GOT3 (cell line): Measurements from ENCODE around the gene MVB12B.

Source experiments
- DNase-seq: peaks from one replicate; lab custom pipeline; 2025; ENCODE audit warnings: mixed read lengths; lab: John Stamatoyannopoulos, UW

MVB12B gene

DNA sequence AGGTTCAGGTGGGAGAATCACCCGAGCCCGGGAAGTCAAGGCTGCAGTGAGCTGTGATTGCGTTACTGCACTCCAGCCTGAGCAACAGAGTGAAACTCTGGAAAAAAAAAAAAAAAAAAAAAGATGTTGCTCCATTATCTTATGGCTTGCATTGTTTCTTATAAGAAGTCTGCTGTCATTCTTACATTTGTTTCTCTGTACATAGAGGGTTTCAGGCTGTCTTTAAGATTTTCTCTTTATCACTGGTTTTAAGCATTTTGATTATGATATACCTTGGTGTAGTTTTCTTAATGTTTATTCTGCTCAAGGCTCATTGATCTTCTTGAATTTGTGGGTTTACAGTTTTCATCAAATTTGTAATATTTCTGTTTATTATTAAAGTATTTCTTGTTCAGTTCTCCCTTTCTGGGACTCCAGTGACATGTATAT is 35.2 kb downstream of the MVB12B start:
- no peak for DNase-seq

DNA sequence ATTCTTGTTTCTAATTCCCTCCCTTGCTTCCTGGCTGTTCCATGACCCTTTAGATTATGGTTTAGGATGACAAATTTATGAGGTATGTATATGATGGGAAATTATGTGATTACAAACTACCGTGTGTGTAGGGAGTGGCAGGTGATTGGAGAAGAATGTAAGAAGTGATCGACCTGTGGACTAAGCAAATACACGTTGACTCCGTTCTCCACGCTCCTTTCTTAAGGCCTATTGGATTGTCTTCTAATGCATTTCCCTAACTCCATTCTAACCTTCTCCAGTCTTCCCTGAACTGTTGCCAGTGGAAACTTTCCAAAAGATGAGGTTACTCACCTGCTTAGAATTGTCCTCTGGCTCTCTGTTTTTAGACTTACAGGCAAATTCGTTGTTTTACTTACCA is 36.6 kb downstream of the MVB12B start:
- DNase-seq: no peak

DNA sequence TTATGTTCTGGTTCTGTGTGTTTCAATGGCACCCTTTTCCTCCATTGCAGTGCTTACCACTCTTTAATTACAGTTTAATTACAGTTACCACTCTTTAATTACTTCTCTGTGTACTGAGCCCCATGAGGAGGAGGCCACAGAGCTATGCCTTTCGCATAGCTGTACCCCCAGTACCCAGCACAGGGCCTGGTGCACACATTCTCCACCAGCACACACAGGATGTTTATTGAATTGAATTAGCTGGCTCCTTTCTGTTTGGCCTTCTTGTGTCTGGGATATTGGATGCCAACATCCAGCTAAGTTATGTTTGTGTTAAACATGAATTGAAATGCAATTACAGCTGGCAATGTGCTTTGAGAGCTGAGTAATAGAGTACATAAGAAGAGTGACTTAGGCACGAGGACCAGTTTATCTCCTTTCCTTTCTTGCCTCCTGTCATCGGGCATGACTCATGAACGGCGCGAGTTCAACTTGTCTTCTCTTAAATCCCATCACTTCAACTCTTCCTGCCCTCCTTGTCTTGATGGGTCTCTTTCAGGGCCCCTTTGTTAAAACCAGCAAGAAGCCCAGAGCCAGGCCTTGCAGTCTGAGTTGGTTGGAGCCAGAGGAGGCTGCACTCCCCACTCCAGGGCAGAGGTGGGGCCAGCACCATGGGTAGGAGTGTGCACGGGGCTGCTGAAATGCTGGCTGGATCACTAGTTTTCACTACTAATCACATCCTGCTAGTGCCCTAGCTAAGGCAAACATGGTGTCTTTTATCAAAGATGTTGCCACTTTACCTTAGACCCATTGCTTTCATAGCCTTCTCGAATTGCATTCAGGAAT is 37.4 kb downstream of the MVB12B start:
- no peak for DNase-seq

DNA sequence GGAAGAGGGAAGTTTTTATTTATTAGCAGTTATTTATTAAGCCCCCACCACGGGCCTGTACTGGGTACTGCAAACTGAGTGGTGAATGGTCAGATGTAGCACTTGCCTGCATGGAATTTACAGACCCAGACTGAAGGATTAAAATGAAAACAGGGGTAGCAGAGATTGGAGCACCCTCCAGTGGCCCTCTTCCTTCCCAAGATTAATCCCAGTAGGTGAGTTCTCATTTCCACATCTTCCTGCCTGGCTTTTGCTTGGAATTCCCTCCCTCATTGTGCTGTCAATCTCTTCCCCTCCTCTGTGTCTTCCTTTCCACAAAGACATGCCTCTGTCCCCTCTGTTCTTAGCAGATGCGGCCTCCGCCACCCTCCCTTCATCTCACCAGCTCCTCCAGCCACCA is 39.2 kb downstream of the MVB12B start:
- DNase-seq: no peak

DNA sequence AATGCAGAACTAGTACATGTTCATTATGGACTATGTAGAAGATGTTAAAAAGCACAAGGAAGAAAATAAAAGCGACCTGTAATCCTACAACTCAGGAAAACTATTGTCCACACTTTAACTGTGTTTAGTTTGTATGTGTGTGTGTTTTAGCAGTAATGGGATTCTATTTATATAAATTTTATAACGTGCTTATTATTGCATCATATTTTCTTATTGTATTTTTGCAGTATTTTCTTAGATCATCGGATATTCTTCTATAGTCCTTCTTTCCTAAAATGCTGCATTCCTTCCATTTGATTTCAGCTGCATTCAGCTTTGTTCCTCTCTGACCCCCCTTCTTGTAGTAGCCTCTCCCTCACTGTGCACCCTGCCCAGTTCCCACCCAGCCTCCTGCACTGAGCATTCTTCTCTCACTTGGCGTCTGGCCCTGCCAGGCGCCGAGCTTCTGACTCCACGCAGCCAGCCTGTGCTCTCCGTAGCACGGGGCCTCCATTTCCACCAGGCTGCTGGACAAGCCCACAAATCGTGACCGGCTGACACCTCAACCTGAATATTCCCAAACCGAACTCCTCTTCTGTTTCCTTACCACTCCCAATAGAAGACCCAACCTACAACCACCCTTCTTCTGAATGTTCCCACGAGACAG is 39.9 kb downstream of the MVB12B start:
- DNase-seq: no peak

DNA sequence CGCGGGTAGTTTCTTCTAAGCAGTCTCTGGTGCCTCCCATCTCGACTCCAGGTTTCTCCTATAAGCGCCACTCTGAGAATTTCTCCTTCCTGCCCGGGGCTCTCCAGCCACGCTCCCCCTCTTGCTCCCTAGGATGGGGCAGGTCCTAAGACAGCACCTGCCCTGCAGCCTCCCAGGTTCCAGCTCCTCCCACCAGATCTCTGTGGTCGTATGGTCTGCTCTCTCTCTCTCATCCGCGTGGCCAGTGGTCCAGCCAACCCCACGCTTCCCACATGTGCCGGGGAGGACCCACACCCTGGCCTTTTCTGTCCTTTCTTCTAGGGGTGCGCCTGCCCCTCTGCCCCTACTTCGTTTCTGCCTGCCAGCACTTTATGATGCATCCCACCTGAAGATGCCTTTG is 40.5 kb downstream of the MVB12B start:
- no peak for DNase-seq

DNA sequence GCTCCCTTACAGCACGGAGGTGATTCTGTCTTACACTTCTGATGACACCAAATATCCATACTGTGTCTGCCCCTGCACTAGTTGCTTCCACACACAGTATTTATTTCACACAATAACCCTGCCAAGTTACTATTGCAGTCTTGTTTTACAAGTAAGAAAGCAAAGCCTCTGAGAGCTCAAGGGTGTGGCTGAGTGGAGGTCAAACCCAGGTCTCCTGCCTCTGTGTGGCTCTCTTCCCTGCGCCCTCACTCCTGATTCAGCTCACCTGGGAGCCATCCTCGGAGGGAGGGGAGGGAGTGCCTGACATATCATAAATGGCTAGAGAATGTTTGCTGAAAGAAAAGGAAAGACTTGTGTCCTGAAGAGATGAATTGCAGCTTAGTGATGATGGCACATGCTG is 41.0 kb downstream of the MVB12B start:
- no peak for DNase-seq

DNA sequence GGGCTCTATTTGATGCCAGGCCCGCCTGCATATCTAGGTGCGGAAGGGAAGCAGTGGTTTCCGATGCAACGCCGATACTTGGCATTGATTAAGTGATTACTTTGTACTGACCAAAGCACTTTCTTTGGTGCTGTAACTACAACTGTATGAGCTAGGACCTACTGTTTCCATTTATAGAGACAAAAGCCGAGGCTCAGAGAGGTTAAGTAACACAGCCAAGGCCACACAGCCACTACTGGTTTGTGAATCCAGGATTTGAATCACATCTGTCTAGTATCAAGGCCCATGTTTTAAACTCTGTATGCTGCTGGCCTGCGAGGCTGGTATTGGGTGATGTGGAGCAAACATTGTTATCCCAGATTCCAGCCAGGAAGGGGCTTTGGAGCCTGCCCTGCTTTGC is 41.4 kb downstream of the MVB12B start:
- DNase-seq: no peak

DNA sequence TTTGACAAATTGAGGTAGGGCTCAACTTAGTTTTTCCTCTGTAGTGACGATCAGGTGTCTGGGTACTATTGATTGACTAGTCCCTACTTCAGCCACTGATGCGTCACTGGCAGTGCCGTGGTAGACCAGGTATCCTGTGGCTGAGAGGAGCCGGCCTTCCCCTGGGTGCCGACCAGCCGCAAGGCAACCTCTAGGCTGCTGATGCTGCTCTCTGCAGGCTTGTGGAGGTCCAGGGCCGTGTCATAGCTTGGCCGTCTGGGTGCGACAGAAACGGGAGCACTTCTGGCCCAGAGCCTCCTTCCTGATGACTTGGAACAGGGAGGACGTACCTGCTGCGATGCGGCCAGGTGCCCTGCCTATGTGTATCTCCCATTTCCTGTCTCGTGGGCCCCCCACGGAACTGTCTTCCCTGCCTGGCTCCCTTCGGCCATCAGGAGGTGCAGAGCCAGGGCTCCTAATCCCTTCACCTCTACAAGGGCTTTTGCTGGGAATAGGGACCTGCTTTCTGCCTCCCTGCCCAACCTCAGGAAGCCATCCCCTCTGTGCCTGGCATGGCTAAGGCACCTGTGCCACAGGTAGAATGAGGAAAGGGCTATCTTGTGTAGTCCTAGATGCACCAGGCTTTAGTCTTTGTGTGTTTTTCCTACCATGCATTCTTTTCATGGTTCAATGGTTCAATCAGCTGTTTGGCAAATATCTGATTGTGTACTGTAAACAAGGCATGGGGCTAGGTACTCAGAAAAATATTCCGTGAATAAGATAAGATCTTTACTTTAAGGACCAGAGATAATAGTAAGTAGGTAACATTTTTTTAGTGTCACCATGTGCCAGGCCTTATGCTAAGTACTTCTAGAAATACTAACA is 44.6 kb downstream of the MVB12B start:
- DNase-seq: no peak

DNA sequence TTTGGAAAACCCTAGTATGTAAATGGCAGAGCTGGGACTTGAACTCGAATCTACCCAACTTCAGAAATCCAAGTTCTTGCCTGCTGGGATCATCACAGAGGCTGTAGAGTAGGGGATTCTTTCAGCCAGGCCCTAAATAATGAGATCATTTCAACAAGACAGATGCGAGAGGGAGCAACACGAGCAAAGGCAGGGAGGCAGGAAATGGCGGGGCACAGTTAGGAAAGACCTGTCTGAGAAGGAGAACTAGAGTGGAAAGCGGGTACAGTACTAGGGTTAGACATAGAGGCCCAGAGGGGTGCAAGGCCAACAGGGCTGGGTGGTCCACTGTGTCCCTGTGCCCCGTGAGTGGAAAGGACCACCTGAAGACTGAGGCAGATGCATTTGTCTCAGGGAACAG is 46.1 kb downstream of the MVB12B start:
- DNase-seq: no peak

DNA sequence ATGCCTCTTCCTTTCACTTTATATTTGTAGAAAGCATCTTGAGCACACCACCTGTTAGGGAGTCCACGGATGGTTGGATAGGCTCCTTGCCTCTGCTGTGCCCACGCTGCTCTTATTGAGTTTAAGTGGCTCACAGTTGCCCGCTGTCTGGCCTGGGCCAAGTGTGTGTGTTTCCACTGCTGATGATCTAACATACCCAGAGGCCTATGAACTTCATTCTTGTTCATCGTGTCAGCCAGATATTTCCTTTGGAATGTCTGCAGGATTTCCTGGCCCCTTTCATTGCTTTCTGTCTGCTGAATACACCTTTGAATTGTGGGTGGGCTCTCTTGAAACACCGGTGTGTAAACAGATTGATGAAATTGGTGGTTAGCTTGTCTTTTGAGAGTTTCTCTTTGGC is 46.6 kb downstream of the MVB12B start:
- no peak for DNase-seq

DNA sequence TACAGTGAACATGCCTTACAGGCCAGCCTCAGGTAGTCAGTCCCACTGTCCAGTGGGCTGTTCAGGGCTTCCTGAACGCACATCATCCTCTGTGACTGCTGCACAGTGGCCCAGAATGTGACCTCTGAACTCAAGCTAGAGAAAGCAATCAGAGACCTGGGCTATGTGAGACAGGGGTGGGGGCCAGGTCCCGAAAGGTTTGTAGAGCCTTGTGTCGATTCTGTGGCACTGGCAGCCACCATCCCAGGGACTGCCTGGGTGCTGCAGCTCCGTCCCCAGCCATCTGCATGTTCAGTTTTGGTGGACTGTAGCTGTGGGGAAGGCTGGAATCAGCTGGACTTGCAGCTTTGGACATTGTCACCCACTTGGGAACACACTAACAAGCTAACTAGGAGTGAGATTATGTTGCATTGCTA is 47.7 kb downstream of the MVB12B start:
- no peak for DNase-seq

DNA sequence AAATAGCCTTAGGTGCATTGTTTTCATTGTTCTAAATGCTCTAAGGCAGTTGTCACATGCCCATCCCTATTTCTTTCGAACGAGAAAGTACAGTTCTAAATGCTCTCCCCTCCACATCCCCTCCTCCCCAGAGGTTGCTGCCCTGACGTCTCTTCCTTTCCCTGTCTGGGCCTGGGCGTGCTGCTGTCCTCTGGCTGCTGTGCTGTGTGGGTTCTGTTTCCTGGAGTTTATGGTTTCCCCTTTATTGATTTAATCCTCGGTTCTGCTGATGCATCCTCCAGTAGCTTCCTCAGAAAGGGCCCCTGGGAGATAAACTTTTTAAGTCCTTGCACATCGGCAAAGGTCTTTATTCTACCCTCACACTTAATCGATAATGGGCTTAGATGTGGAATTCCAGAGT is 48.8 kb downstream of the MVB12B start:
- no peak for DNase-seq

DNA sequence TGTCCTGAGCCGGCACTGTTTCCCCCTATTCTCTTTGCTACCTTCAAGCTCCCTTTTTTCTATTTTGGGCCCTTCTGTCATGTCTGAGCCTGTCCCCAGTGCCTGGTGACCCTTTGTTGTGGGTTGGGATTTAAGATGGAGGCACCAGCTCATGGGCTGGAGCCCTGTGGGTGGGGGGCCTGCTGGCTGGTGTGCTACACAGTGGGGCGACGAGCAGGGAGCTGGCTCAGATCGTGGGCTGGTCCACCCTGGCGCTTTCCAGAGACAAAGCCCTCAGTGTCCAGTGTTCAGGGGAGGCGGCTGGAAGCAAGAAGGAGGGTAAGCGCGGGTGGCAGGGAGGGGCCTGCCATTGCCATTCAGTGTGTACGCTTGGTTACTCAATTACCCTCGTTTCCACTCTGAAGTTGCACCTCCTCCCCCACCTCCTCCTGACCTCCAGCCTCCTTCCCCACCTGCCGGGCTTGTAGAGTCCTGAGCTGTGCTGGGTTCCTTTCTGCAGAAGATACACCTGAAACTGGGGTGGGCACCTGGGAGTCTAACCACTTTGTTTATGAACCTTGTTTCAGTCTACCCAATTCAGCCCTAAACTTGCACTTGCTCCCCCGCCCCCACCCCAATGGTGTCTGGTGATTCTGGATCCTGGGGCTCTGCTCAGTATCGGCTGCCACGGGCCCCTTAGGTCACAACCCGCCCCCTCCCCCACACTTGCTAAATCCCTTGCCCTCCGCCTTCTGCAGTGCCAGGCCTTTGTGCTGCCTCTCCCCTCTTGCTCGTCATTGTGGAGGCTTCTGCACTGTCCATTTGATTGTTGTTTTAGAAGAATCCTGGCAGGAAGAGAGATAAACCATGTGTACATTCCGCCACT is 49.9 kb downstream of the MVB12B start:
- no peak for DNase-seq

DNA sequence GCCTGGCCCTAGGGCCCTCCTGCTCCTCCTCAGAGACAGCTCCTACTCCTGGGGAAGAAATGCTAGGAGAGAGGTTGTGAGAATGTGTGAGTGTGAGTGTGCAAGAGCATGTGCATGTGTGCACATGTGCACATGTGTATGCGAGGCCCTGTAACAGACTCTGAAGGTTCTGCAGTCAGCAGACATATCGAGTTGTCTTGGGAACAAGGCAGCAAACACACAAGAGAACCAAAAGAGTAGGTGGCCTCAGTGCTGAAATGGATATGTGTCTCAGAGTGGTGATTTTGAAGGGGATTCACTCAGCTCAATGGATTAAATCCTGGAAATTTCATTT is 50.5 kb downstream of the MVB12B start:
- no peak for DNase-seq

DNA sequence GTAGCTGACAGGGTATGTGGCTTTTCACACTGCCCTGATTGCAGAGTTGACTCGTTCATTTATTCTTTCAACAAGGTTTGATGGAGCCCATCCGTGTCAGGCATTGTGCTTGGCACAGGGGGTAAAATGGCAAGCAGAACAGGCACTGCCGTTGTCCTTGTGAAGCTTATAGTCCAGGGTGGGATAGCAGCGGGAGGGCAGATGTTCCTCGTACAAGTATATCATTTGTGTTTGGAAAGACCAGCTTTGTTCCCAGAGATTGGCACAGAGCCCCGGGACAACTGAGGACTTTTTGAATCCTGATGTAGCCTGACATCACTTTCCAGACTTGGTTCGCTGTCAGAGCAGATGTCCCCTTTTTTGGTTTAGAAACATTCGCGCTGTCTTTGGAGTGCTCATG is 50.9 kb downstream of the MVB12B start:
- no peak for DNase-seq

DNA sequence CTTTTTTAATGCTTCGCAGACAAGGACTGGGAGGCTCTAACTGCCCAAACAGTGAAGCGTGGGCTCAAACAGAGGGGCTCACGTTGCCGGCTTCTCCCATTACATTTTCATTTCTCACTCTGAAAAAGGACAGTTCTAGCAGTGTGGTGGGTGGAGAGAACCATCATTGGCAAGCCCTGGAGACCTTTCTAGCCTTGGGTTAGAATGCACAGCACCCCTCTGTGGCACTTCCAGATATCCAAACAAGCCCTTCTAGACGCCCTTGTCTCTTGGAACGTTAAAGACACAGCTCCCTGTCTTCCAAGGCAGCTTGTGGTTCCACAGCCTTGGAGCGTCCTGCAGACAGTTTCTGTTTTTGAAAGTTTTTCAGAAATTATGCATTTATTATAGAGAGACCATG is 52.1 kb downstream of the MVB12B start:
- no peak for DNase-seq

DNA sequence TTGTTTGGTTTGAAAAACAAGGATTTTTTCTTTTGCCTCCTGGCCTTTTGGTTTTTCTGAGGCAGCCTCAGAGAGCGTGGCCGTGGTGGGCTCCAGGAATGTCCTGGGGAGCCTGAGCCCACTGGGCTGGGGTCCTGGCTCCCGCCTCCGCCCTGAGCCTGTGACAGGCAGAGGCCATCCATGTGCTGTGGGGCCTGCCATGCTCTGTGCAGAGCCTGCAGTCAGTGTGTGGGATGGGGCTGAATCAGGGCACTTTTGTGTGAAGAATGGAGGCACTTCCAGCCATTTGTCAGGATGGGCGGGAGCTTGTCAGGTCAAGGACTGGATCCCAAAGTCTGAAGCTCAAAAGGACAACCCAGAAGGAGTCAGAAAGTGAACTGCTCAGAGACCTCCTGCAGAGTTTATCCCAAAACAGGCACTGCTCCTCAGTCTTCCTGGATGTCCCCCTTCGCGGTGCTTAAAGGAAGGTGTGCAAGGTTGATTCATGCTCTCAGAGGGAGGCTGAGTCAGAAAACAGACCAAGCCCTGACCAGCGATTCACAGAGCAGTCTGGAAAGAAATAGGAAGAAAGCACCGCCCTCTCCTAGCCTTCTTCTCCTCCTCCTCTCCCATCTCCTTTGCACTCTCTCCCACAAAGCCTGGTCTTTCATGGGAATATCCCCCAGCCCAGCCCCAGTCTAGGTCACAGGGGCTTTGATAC is 53.2 kb downstream of the MVB12B start:
- no peak for DNase-seq

DNA sequence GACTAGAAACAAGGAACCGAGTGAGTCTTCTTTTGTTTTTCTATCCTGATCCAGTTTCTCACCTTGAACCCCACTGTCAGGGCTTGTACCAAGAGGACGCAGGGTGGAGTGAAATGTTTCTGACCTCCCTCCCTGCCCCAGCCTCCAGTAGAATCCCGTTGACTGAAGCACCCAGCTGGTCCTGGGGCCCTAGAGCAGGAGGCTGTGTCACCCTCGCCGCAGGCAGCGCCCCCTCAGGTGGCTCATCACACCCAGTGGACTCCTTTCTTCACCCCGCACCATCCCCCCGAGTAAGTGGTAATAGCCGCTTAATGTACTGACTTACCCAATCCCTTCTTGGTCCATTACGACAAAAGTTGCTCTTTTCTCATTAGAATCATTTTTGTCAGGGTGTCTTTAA is 53.8 kb downstream of the MVB12B start:
- no peak for DNase-seq

DNA sequence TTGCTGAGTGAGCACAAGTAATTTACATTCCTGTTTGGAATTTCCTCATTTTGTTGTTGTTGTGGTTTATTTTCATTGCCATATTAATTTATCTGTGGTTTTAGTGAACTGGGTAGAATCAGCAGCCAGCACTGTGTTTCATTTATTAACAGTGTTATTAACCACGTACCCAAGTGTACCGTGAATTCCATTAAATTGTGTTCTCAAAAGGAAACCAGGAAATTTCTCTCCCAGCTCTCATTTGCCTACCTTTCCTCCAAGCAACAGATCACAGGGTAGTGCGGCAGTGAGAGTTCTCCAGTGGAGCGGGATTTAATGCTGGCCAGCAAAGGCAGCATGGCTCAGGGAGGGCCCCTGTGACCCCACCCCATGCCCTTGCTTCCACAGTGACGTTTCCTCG is 54.6 kb downstream of the MVB12B start:
- no peak for DNase-seq

DNA sequence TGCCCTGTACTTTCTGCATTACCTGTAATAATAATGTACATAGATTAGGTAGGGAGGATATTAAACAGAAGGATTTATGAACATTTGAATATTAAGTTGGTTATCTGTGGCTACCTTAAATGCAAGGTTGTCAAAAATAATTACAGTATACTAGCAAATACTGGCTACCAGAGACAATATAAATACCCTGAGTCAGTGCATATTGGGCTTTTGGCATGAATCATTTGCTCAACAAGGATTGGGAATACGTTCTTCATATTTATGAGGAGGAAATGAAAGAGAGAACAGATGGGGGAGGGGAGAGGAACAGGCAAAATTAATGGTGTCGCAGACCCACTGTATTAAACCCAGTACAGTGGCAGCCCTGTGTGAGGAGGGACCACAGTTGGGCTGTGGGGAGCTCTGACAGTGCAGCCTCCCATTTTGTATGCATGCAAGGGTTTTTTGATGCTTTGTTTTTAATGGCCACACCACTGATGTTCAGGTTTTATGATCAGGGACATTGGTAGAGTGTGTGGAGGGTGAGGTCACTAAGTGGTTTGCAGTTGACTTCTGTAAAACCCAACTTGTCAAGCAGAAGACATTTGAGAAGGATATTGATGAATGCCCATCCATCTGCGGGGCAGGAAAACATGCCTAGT is 56.9 kb downstream of the MVB12B start:
- DNase-seq: no peak
